ENCODE data around the gene PANK2.

GRCh38 chr20:3866464-3866863 lies 22.7 kb upstream of the PANK2 start:
- TF ChIP-seq TAF1 (IDR thresholded peaks at IDR 0.05; ENCODE audit: low read depth, low read length), result no peak
- no peak for TF ChIP-seq USF2 (IDR thresholded peaks at IDR 0.05; ENCODE audit: low read length)
- no peak for TF ChIP-seq POLR2AphosphoS5 (IDR thresholded peaks at IDR 0.05; ENCODE audit: low read depth, low read length)
- TF ChIP-seq SIN3A (conservative IDR thresholded peaks at IDR 0.05 in 1 of 2, IDR thresholded peaks at IDR 0.05 in 1 of 2; ENCODE audit: low read depth in 1 of 2, low read length in 2 of 2), result no peak
- TF ChIP-seq RNF2 (IDR thresholded peaks at IDR 0.05; ENCODE audit: borderline replicate concordance, low read depth, low read length, missing control alignments, poor library complexity, severe bottlenecking), result no peak
- TF ChIP-seq CTCF (IDR thresholded peaks at IDR 0.05; ENCODE audit: control extremely low read depth in 1 of 3, insufficient read depth in 1 of 3, low read depth in 1 of 3, low read length in 3 of 3), result no peak
- no peak for TF ChIP-seq MAFK (IDR thresholded peaks at IDR 0.05; ENCODE audit: low read depth, low read length)
- TF ChIP-seq CHD1 (IDR thresholded peaks at IDR 0.05; ENCODE audit: low read depth, low read length), result no peak
- TF ChIP-seq CEBPB (IDR thresholded peaks at IDR 0.05; ENCODE audit: low read depth, low read length), result no peak
- no peak for TF ChIP-seq EZH2 (IDR thresholded peaks at IDR 0.05; ENCODE audit: low read depth, low read length, severe bottlenecking)
- no peak for TF ChIP-seq SRF (IDR thresholded peaks at IDR 0.05; ENCODE audit: low read depth, low read length)
